ENCODE data around the gene DEF6.

The DEF6 gene

DNA sequence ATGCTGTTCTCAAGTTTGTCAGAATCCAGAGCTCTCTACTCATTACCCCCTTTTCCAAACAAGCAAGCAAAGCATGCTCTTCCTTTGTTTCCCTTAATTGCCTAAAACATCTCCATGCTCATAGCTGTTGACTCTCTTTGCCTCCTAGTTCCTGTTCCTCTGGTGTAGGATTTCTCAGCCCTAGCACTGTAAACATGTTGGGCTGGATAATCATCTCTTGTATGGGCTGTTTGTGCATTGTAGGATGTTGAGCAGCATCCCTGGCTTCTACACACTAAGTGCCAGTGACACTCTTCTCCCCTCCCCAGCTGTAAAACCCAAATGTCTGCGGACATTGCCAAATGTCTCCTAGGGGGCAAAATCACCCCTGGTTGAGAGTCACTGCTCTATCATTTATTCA, 58.8 kb downstream of the DEF6 start:
- peak overlapping the region; percentile 30 for H3K27ac Mint-ChIP-seq
- H3K9me3 Mint-ChIP-seq = no peaks in the 10 kb centered on the region
- peaks cover 47% of the 10 kb centered on the region for H3K4me1 Mint-ChIP-seq
- H3K36me3 Mint-ChIP-seq (ENCODE audit: low read depth) = peaks cover 48% of the 10 kb centered on the region
- TF ChIP-seq, protein P1, sequence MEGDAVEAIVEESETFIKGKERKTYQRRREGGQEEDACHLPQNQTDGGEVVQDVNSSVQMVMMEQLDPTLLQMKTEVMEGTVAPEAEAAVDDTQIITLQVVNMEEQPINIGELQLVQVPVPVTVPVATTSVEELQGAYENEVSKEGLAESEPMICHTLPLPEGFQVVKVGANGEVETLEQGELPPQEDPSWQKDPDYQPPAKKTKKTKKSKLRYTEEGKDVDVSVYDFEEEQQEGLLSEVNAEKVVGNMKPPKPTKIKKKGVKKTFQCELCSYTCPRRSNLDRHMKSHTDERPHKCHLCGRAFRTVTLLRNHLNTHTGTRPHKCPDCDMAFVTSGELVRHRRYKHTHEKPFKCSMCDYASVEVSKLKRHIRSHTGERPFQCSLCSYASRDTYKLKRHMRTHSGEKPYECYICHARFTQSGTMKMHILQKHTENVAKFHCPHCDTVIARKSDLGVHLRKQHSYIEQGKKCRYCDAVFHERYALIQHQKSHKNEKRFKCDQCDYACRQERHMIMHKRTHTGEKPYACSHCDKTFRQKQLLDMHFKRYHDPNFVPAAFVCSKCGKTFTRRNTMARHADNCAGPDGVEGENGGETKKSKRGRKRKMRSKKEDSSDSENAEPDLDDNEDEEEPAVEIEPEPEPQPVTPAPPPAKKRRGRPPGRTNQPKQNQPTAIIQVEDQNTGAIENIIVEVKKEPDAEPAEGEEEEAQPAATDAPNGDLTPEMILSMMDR (IDR thresholded peaks at IDR 0.05) = no peak
- no peak for DNase-seq
- no peak overlapping the region for H3K4me3 Mint-ChIP-seq
- H3K27me3 Mint-ChIP-seq (ENCODE audit: low read depth, poor library complexity) = no peaks in the 10 kb centered on the region

DNA sequence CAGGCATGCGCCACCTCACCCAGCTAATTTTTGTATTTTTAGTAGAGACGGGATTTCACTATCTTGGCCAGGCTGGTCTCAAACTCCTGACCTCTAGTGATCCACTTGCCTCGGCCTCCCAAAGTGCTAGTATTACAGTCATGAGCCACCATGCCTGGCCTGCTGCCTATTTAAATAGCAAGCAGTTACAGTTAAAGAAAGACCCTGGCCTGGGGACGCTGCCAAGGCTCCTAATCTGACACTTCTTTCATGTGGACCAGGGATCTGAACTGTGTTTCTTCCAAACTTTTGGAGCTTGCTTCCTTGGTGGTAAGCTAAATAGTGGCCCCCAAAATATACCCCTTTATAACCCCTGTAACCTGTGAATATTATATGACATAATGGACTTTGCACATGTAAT, 60.1 kb downstream of the DEF6 start:
- Mint-ChIP-seq H3K27ac (peak overlapping the region; percentile 78), H3K36me3 (ENCODE audit: low read depth) (peaks cover 35% of the 10 kb centered on the region), H3K9me3 (no peaks in the 10 kb centered on the region), H3K4me1 (peaks cover 60% of the 10 kb centered on the region), H3K27me3 (ENCODE audit: low read depth, poor library complexity) (peaks cover 2% of the 10 kb centered on the region), H3K4me3 (no peak overlapping the region)
- no peak for DNase-seq
- TF ChIP-seq, protein P1 (IDR thresholded peaks at IDR 0.05) = no peak

DNA sequence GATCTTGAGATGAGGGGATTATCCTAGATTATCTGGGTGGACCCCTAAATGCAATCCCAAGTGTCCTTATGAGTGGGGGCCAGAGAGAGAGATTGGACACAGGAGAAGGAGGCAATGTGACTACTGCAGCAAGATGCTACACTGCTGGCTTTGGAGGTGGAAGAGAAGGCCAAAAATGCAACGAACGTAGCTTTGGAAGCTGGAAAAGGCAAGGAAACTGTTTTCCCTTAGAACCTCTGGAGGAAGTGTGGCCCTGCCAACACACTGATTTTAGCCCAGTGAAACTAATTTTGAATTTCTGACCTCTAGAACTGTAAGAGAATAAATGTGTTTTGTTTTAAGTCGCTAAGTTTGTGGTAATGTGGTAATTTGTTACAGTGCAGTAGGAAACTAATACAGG, 60.5 kb downstream of the DEF6 start:
- DNase-seq = no peak
- Mint-ChIP-seq H3K9me3 (no peaks in the 10 kb centered on the region), H3K4me3 (no peak overlapping the region), H3K4me1 (peaks cover 64% of the 10 kb centered on the region), H3K27me3 (ENCODE audit: low read depth, poor library complexity) (peaks cover 2% of the 10 kb centered on the region), H3K27ac (peak overlapping the region; percentile 78), H3K36me3 (ENCODE audit: low read depth) (peaks cover 31% of the 10 kb centered on the region)
- TF ChIP-seq, protein P1 (IDR thresholded peaks at IDR 0.05) = no peak

DNA sequence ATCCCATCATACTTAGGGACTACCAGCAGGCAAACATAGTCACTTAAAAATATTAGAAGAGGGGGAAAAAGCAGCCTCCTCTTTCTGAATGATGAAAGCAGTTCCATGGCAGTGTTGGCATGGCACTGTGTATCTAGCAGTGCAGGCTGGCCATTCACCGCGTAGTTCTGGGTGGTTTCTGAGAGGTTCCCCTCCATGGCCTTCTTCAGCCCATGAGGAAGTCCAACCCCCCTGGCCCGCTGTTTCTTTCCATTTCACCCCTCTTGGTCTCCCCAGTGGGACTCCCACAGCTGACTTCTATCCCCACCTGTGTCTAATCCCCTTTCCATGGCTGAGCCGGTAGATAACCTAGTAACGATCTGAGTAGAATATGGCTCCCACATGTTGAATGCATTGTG, 61.7 kb downstream of the DEF6 start:
- Mint-ChIP-seq H3K9me3 (no peaks in the 10 kb centered on the region), H3K4me3 (no peak overlapping the region), H3K4me1 (peaks cover 76% of the 10 kb centered on the region), H3K36me3 (ENCODE audit: low read depth) (peaks cover 23% of the 10 kb centered on the region), H3K27me3 (ENCODE audit: low read depth, poor library complexity) (peaks cover 2% of the 10 kb centered on the region), H3K27ac (no peak overlapping the region)
- TF ChIP-seq, protein P1 (IDR thresholded peaks at IDR 0.05) = no peak
- no peak for DNase-seq

DNA sequence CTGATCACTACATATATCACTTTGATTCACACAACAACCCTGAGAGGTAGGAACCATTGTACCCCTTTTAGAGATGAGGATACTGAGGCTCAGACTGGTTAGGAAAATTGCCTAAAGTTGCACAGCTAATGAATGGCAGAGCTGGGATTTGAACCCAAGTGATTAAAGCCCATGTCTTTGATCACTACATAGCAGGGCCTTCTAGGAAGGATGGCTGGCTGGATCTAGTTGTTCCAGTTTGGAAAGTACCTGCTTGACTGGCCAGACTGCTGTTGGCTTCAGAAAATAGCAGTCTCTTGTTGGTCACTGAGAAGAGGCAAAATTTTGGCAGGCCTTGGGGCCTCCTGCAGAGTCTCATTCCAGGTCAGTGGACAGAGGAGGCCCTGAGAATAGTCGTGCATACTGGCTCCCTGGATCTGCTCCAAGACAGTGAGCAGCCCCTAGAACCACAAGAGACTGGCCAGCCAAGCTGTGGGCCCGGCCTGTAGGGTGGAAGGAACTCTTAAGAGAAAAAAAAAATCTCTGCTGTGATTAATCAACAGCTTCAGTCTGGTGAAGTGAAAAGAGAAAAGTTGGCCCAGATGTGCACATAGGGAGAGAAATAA, 62.2 kb downstream of the DEF6 start:
- TF ChIP-seq, protein P1 (IDR thresholded peaks at IDR 0.05) = no peak
- Mint-ChIP-seq H3K36me3 (ENCODE audit: low read depth) (peaks cover 18% of the 10 kb centered on the region), H3K27ac (peak overlapping the region; percentile 99), H3K27me3 (ENCODE audit: low read depth, poor library complexity) (peaks cover 2% of the 10 kb centered on the region), H3K4me3 (no peak overlapping the region), H3K4me1 (peaks cover 76% of the 10 kb centered on the region), H3K9me3 (no peaks in the 10 kb centered on the region)
- no peak for DNase-seq
